HepG2 (cell line): Measurements from ENCODE around the gene FOXA1. TPM values are rescaled to one million over a fixed set of nuclear protein-coding genes. Genes with fewer than 3 reads are reported as not detected.

Experiments
- AGO1 ChIP-seq: fragments of 200-400 bp; formaldehyde crosslinking; IDR thresholded peaks from 2 replicates; pipeline ENCODE4 v1.6.1; 2017; ENCODE audit warnings: mild to moderate bottlenecking, low read depth, low read length, moderate library complexity; ENCODE audit not compliant: poor library complexity, severe bottlenecking
- ATAD3A ChIP-seq: sonication (generic); formaldehyde crosslinking; IDR thresholded peaks from 2 replicates; pipeline ENCODE4 v1.4.0; 2020; ENCODE audit warnings: missing genetic modification reagents
- ATF5 ChIP-seq: sonication (generic); formaldehyde crosslinking; IDR thresholded peaks from 2 replicates; pipeline ENCODE4 v1.4.0; 2020; ENCODE audit warnings: mild to moderate bottlenecking, low read depth, missing genetic modification reagents
- ERF ChIP-seq: IDR thresholded peaks from 2 replicates; pipeline ENCODE4 v1.6.1; 2018; ENCODE audit warnings: missing biosample characterization, missing genetic modification reagents
- GPN1 ChIP-seq: sonication (generic); formaldehyde crosslinking; IDR thresholded peaks from 2 replicates; pipeline ENCODE4 v1.5.1; 2020; ENCODE audit warnings: missing genetic modification reagents, borderline replicate concordance
- HOXA3 ChIP-seq: sonication (generic); formaldehyde crosslinking; IDR thresholded peaks from 2 replicates; pipeline ENCODE4 v1.5.0; 2020; ENCODE audit warnings: missing genetic modification reagents
- KAT8 ChIP-seq: IDR thresholded peaks from 2 replicates; pipeline ENCODE4 v1.6.1; 2016; ENCODE audit warnings: missing genetic modification reagents, missing compliant biosample characterization
- LRRFIP1 ChIP-seq: sonication (generic); formaldehyde crosslinking; conservative IDR thresholded peaks from 2 replicates; pipeline ENCODE4 v1.4.0; 2020; ENCODE audit warnings: missing genetic modification reagents
- MAFG ChIP-seq: sonication (generic); formaldehyde crosslinking; IDR thresholded peaks from 2 replicates; pipeline ENCODE4 v1.5.1; 2020; ENCODE audit warnings: mild to moderate bottlenecking, missing genetic modification reagents
- MED1 ChIP-seq: sonication (generic); formaldehyde crosslinking; IDR thresholded peaks from 2 replicates; pipeline ENCODE4 v1.4.0; 2020; ENCODE audit warnings: missing genetic modification reagents
- MEF2D ChIP-seq: sonication (generic); formaldehyde crosslinking; IDR thresholded peaks from 2 replicates; pipeline ENCODE4 v1.5.1; 2020; ENCODE audit warnings: mild to moderate bottlenecking, missing genetic modification reagents
- POLR2AphosphoS5 ChIP-seq: IDR thresholded peaks from 2 replicates; pipeline ENCODE4 v1.6.1; 2012; ENCODE audit warnings: low read depth, low read length
- PRMT3 ChIP-seq: sonication (generic); formaldehyde crosslinking; IDR thresholded peaks from 2 replicates; pipeline ENCODE4 v1.8.1; 2022; ENCODE audit warnings: low read depth, mild to moderate bottlenecking, moderate library complexity, missing genetic modification reagents, borderline replicate concordance
- PRPF4 ChIP-seq: fragments of 200-400 bp; formaldehyde crosslinking; IDR thresholded peaks from 2 replicates; pipeline ENCODE4 v1.6.1; 2016; ENCODE audit warnings: low read length, low read depth; ENCODE audit not compliant: poor library complexity, severe bottlenecking
- RAD51 ChIP-seq: fragments of 450-650 bp; IDR thresholded peaks from 2 replicates; pipeline ENCODE4 v1.6.1; 2016; ENCODE audit warnings: borderline replicate concordance
- RBAK ChIP-seq: sonication (generic); formaldehyde crosslinking; IDR thresholded peaks from 2 replicates; pipeline ENCODE4 v1.5.1; 2020; ENCODE audit warnings: mild to moderate bottlenecking, missing genetic modification reagents
- RXRB ChIP-seq: IDR thresholded peaks from 2 replicates; pipeline ENCODE4 v1.6.1; 2016; ENCODE audit warnings: borderline replicate concordance, missing genetic modification reagents, missing compliant biosample characterization
- SIN3A ChIP-seq: IDR thresholded peaks from 2 replicates; pipeline ENCODE4 v1.6.1; 2011; ENCODE audit warnings: low read depth, mild to moderate bottlenecking, control low read depth, low read length, borderline replicate concordance
- SMYD3 ChIP-seq: sonication (generic); formaldehyde crosslinking; IDR thresholded peaks from 2 replicates; pipeline ENCODE4 v1.8.1; 2023; ENCODE audit warnings: mild to moderate bottlenecking, missing genetic modification reagents
- SOX5 ChIP-seq: IDR thresholded peaks from 2 replicates; pipeline ENCODE4 v1.6.1; 2016; ENCODE audit warnings: borderline replicate concordance
- TEF ChIP-seq: sonication (generic); formaldehyde crosslinking; IDR thresholded peaks from 2 replicates; pipeline ENCODE4 v1.5.0; 2020; ENCODE audit warnings: missing genetic modification reagents
- U2AF1 ChIP-seq: fragments of 200-400 bp; formaldehyde crosslinking; optimal IDR thresholded peaks from 2 replicates; pipeline ENCODE3; 2017; ENCODE audit warnings: mild to moderate bottlenecking, low read depth, low read length
- ZFP62 ChIP-seq: sonication (generic); formaldehyde crosslinking; IDR thresholded peaks from 2 replicates; pipeline ENCODE4 v1.4.0; 2020; ENCODE audit warnings: missing genetic modification reagents
- ZNF20 ChIP-seq: sonication (generic); formaldehyde crosslinking; IDR thresholded peaks from 2 replicates; pipeline ENCODE4 v1.4.0; 2020; ENCODE audit warnings: mild to moderate bottlenecking, moderate library complexity, missing genetic modification reagents
- ZNF263 ChIP-seq: sonication (generic); formaldehyde crosslinking; IDR thresholded peaks from 2 replicates; pipeline ENCODE4 v1.4.0; 2020; ENCODE audit warnings: missing genetic modification reagents
- ZNF337 ChIP-seq: sonication (generic); formaldehyde crosslinking; IDR thresholded peaks from 2 replicates; pipeline ENCODE4 v1.5.1; 2020; ENCODE audit warnings: missing genetic modification reagents, low read depth, mild to moderate bottlenecking, borderline replicate concordance
- polyA plus RNA-seq, 8 experiments: library from polyadenylated mRNA; depleted of rRNA in 3 of 8; stranded (reverse) in 7 of 8; unstranded in 1 of 8; fragments of >200 nt; fragmentation: Illumina TruSeq in 4 of 8; extraction: Trizol in 4 of 8; gene quantifications; 2 replicates each; pipeline versions ENCODE4 v1.2.1 to v1.2.3, GENCODE V29; 2011 to 2016; ENCODE audit warnings: low read depth in 4 of 8, missing spikeins in 1 of 8, mixed read lengths in 1 of 8; ENCODE audit not compliant: insufficient read depth in 1 of 8
- total RNA-seq, 5 experiments: library from RNA; depleted of rRNA; stranded (reverse); fragments of >200 nt; fragmentation: Illumina TruSeq; extraction: Trizol; gene quantifications; 2 replicates each; pipeline ENCODE4 v1.2.3, GENCODE V29; 2016; ENCODE audit warnings: low read depth in 1 of 5

The FOXA1 gene
- total and polyA plus RNA-seq, 2 of the 13 experiments (the other 11 are each of a cell fraction or from before 2014, with no cell fraction given) = 43.4 to 58.6 TPM

GRCh38 chr14:37594971-37595808 lies at the start of gene FOXA1, which contains the start of gene TTC6 (continued):
- TF ChIP-seq GPN1 (CRISPR knock-in tag) = no peak
- no peak for TF ChIP-seq RBAK (CRISPR knock-in tag)
- TF ChIP-seq ATAD3A (CRISPR knock-in tag) = no peak
- TF ChIP-seq ZNF20 (CRISPR knock-in tag) = peak; percentile 99
- 0 out of 2 replicates have a peak, but pooled peaks have one; percentile 43 for TF ChIP-seq TEF (CRISPR knock-in tag)
- no peak for TF ChIP-seq MEF2D (CRISPR knock-in tag)
- peak; percentile 0; the same call in 1 of the 2 replicates for TF ChIP-seq ATF5 (CRISPR knock-in tag)
- no peak for TF ChIP-seq RAD51
- no peak for TF ChIP-seq ZNF263
- TF ChIP-seq ERF = no peak
- no peak for TF ChIP-seq U2AF1
- 0 out of 2 replicates have a peak, but pooled peaks have one; percentile 60 for TF ChIP-seq MED1 (CRISPR knock-in tag)
- TF ChIP-seq LRRFIP1 (CRISPR knock-in tag) = 0 out of 2 replicates have a peak, but pooled peaks have one; percentile 13
- peak; percentile 89 for TF ChIP-seq HOXA3
- TF ChIP-seq ZNF337 = no peak
- peak; percentile 86 for TF ChIP-seq POLR2AphosphoS5
- TF ChIP-seq PRMT3 = 0 out of 2 replicates have a peak, but pooled peaks have one; percentile 55
- no peak for TF ChIP-seq ZFP62 (CRISPR knock-in tag)
- TF ChIP-seq MAFG (CRISPR knock-in tag) = no peak
- TF ChIP-seq SIN3A = peak; percentile 37
- peak; percentile 59; the same call in 1 of the 2 replicates for TF ChIP-seq SOX5 (CRISPR knock-in tag)
- no peak for TF ChIP-seq KAT8 (CRISPR knock-in tag)
- peak; percentile 24 for TF ChIP-seq AGO1
- no peak for TF ChIP-seq SMYD3
- TF ChIP-seq RXRB (CRISPR knock-in tag) = no peak; the same call in 1 of the 2 replicates
- TF ChIP-seq PRPF4 = peak; percentile 92
